H9 (cell line): ENCODE measurements around the gene IFNA5. TPM values are rescaled to one million over a fixed set of nuclear protein-coding genes. Genes with fewer than 3 reads are reported as not detected.

Experiments
- DNase-seq: peaks from one replicate; pipeline ENCODE4 v3.0.0-alpha.2; 2017
- H2AFZ ChIP-seq: one replicate; pipeline ENCODE4 v1.6.1; 2013; ENCODE audit warnings: mild to moderate bottlenecking, low read length, control low read depth, moderate library complexity
- H2AK5ac ChIP-seq: 2 replicates; pipeline ENCODE4 v1.6.1; 2013; ENCODE audit warnings: low read length, control low read depth, mixed read lengths; ENCODE audit not compliant: insufficient read length
- H2BK120ac ChIP-seq: one replicate; pipeline ENCODE4 v1.6.1; 2013; ENCODE audit warnings: low read depth, mild to moderate bottlenecking, low read length, control low read depth, inconsistent platforms; ENCODE audit not compliant: poor library complexity, severe bottlenecking
- H2BK12ac ChIP-seq: 2 replicates; pipeline ENCODE4 v1.6.1; 2013; ENCODE audit warnings: low read length, control low read depth, mixed read lengths, low read depth; ENCODE audit not compliant: insufficient read length
- H2BK15ac ChIP-seq: 2 replicates; pipeline ENCODE4 v1.6.1; 2013; ENCODE audit warnings: low read depth, low read length, control low read depth
- H2BK20ac ChIP-seq: one replicate; pipeline ENCODE4 v1.6.1; 2013; ENCODE audit warnings: low read depth, mild to moderate bottlenecking, low read length, control low read depth, inconsistent platforms; ENCODE audit not compliant: poor library complexity, severe bottlenecking
- H2BK5ac ChIP-seq: 2 replicates; pipeline ENCODE4 v1.6.1; 2013; ENCODE audit warnings: low read length, control low read depth, mixed read lengths; ENCODE audit not compliant: insufficient read length
- H3K14ac ChIP-seq: 2 replicates; pipeline ENCODE4 v1.6.1; 2013; ENCODE audit warnings: low read length, control low read depth; ENCODE audit not compliant: insufficient read depth
- H3K18ac ChIP-seq: 2 replicates; pipeline ENCODE4 v1.6.1; 2013; ENCODE audit warnings: low read depth, mild to moderate bottlenecking, mixed read lengths, low read length, control low read depth; ENCODE audit not compliant: insufficient read length
- H3K23ac ChIP-seq: 2 replicates; pipeline ENCODE4 v1.6.1; 2013; ENCODE audit warnings: low read length, control low read depth, mixed read lengths, low read depth; ENCODE audit not compliant: insufficient read length
- H3K23me2 ChIP-seq: 2 replicates; pipeline ENCODE4 v1.6.1; 2013; ENCODE audit warnings: low read depth, mild to moderate bottlenecking, mixed read lengths, low read length, control low read depth; ENCODE audit not compliant: insufficient read length, poor library complexity, severe bottlenecking
- H3K27ac ChIP-seq: 2 replicates; pipeline ENCODE4 v1.5.1; 2013; ENCODE audit warnings: low read length, control low read depth, mixed read lengths, low read depth; ENCODE audit not compliant: insufficient read length
- H3K27me3 ChIP-seq: 2 replicates; pipeline ENCODE4 v1.6.1; 2013; ENCODE audit warnings: low read length, control low read depth, inconsistent platforms; ENCODE audit not compliant: insufficient read depth
- H3K4ac ChIP-seq: 2 replicates; pipeline ENCODE4 v1.6.1; 2013; ENCODE audit warnings: low read depth, mild to moderate bottlenecking, control low read depth, inconsistent platforms, low read length, moderate library complexity
- H3K4me1 ChIP-seq: 2 replicates; pipeline ENCODE4 v1.6.1; 2013; ENCODE audit warnings: low read length, control low read depth, inconsistent platforms; ENCODE audit not compliant: insufficient read depth
- H3K4me2 ChIP-seq: 2 replicates; pipeline ENCODE4 v1.6.1; 2013; ENCODE audit warnings: low read length, control low read depth, mixed read lengths; ENCODE audit not compliant: insufficient read length, insufficient read depth
- H3K56ac ChIP-seq: 2 replicates; pipeline ENCODE4 v1.6.1; 2013; ENCODE audit warnings: low read depth, mild to moderate bottlenecking, mixed read lengths, low read length, control low read depth; ENCODE audit not compliant: insufficient read length
- H3K79me1 ChIP-seq: 2 replicates; pipeline ENCODE4 v1.6.1; 2013; ENCODE audit warnings: low read depth, mild to moderate bottlenecking, moderate library complexity, low read length, control low read depth, inconsistent platforms; ENCODE audit not compliant: insufficient read depth, poor library complexity, severe bottlenecking
- H3K79me2 ChIP-seq: 2 replicates; pipeline ENCODE4 v1.6.1; 2013; ENCODE audit warnings: low read length, control low read depth, inconsistent platforms; ENCODE audit not compliant: insufficient read depth
- H3K9ac ChIP-seq: 2 replicates; pipeline ENCODE4 v1.6.1; 2013; ENCODE audit warnings: low read length, control low read depth, mixed read lengths; ENCODE audit not compliant: insufficient read length; ENCODE audit errors: extremely low read depth
- H3K9me3 ChIP-seq: one replicate; pipeline ENCODE4 v1.6.1; 2013; ENCODE audit warnings: low read depth, low read length, inconsistent platforms; ENCODE audit not compliant: control insufficient read depth
- H3T11ph ChIP-seq: one replicate; pipeline ENCODE4 v1.6.1; 2013; ENCODE audit warnings: mild to moderate bottlenecking, low read length, control low read depth, inconsistent platforms
- H4K20me1 ChIP-seq: one replicate; pipeline ENCODE4 v1.6.1; 2013; ENCODE audit not compliant: control insufficient read depth, insufficient read length, insufficient read depth
- H4K5ac ChIP-seq: 2 replicates; pipeline ENCODE4 v1.6.1; 2013; ENCODE audit warnings: low read depth, mild to moderate bottlenecking, mixed read lengths, low read length, control low read depth; ENCODE audit not compliant: insufficient read length
- H4K8ac ChIP-seq: replicated peaks from 2 replicates; pipeline ENCODE4 v1.6.1; 2013; ENCODE audit warnings: low read length, control low read depth, mixed read lengths, low read depth; ENCODE audit not compliant: insufficient read length
- H4K91ac ChIP-seq: 2 replicates; pipeline ENCODE4 v1.6.1; 2013; ENCODE audit warnings: low read depth, mild to moderate bottlenecking, moderate library complexity, mixed read lengths, low read length, control low read depth; ENCODE audit not compliant: insufficient read length
- H3K27ac Mint-ChIP-seq, 3 experiments: 2 replicates in 2 of 3; 3 replicates in 1 of 3; pipeline ENCODE4 v1.8.0; 2020 to 2021; ENCODE audit warnings: mixed read lengths in 3 of 3, mild to moderate bottlenecking in 1 of 3, moderate library complexity in 1 of 3
- H3K27me3 Mint-ChIP-seq: 2 replicates; pipeline ENCODE4 v1.8.0; 2021; ENCODE audit warnings: low read depth, mild to moderate bottlenecking, moderate library complexity, mixed read lengths
- H3K36me3 Mint-ChIP-seq, 3 experiments: 2 replicates in 2 of 3; 3 replicates in 1 of 3; pipeline ENCODE4 v1.8.0; 2020 to 2021; ENCODE audit warnings: low read depth in 3 of 3, mixed read lengths in 3 of 3; ENCODE audit not compliant: insufficient read depth in 1 of 3
- H3K4me1 Mint-ChIP-seq, 2 experiments: 2 replicates each; pipeline ENCODE4 v1.8.0; 2020; ENCODE audit warnings: mixed read lengths in 2 of 2
- H3K4me3 Mint-ChIP-seq, 2 experiments: 2 replicates in 1 of 2; 3 replicates in 1 of 2; pipeline ENCODE4 v1.8.0; 2020 to 2021; ENCODE audit warnings: mild to moderate bottlenecking in 2 of 2, mixed read lengths in 2 of 2, moderate library complexity in 1 of 2
- H3K9me3 Mint-ChIP-seq, 2 experiments: 2 replicates in 1 of 2; 3 replicates in 1 of 2; pipeline ENCODE4 v1.8.0; 2020; ENCODE audit warnings: mild to moderate bottlenecking in 2 of 2, mixed read lengths in 2 of 2, moderate library complexity in 1 of 2
- WGBS: extraction: QIAGEN DNeasy Blood & Tissue Kit; methylation state at CpG from one replicate; pipeline ENCODE4 v1.1.7; 2013; ENCODE audit warnings: missing lambda C conversion rate, low lambda C conversion rate, mixed read lengths; ENCODE audit not compliant: insufficient read length; ENCODE audit errors: extremely low coverage; 5-methylcytosine and 5-hydroxymethylcytosine counted together
- total RNA-seq: library from RNA; stranded (reverse); gene quantifications from 2 replicates; pipeline ENCODE4 v1.2.1, GENCODE V29; 2021
- TF ChIP-seq, protein P1 (sequence below): fragments of 200-600 bp; sonication (generic); conservative IDR thresholded peaks from 3 replicates; pipeline ENCODE4 v1.8.0; 2021; ENCODE audit warnings: antibody characterized with exemption, mild to moderate bottlenecking

Gene IFNA5
- total RNA-seq, 1 experiment from 2014 or later: not detected

DNA sequence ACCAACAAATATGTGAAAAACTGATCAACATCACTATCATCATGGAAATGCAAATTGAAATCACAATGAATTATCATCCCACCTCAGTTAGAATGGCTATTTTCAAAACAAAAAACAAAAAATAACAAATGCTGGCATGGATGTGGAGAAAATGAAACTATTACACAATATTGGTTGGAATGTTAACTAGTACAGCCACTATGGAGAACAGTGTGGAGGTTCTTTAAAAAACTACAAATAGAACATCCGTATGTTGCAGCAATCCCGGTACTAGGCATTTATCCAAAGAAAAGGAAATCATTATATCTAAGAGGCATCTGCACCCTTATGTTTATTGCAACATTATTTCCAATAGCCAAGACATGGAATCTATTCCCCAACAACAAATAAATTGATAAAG lies 9.0 kb upstream of the IFNA5 start:
- Histone ChIP-seq H4K8ac (no peak overlapping the region), H4K20me1 (no peaks in the 10 kb centered on the region), H3K27me3 (no peaks in the 10 kb centered on the region), H2AFZ (no peak overlapping the region), H2BK12ac (no peak overlapping the region), H4K91ac (no peak overlapping the region), H3K23ac (no peak overlapping the region), H4K5ac (no peak overlapping the region), H3K4me2 (no peak overlapping the region), H3K4ac (no peak overlapping the region), H3T11ph (no peak overlapping the region), H3K79me2 (no peaks in the 10 kb centered on the region), H2BK120ac (no peak overlapping the region), H3K4me1 (no peaks in the 10 kb centered on the region), H3K27ac (no peak overlapping the region), H3K9ac (no peak overlapping the region), H2BK20ac (no peak overlapping the region), H2BK5ac (no peak overlapping the region), H3K79me1 (no peaks in the 10 kb centered on the region), H3K23me2 (no peaks in the 10 kb centered on the region), H3K56ac (no peak overlapping the region), H2BK15ac (no peak overlapping the region), H3K14ac (no peak overlapping the region), H2AK5ac (no peak overlapping the region), H3K18ac (no peak overlapping the region), H3K9me3 (no peaks in the 10 kb centered on the region)
- WGBS: no CpG with 5 or more reads among the region's 2 CpGs
- H3K4me3 Mint-ChIP-seq: no peak overlapping the region
- H3K27ac Mint-ChIP-seq: no peak overlapping the region
- H3K9me3 Mint-ChIP-seq: peaks cover 7 to 8% of the 10 kb centered on the region in 2 experiments
- H3K27me3 Mint-ChIP-seq: peaks cover 15% of the 10 kb centered on the region
- H3K4me1 Mint-ChIP-seq: peaks cover 3 to 4% of the 10 kb centered on the region in 2 experiments
- no peak for DNase-seq
- TF ChIP-seq, protein P1, sequence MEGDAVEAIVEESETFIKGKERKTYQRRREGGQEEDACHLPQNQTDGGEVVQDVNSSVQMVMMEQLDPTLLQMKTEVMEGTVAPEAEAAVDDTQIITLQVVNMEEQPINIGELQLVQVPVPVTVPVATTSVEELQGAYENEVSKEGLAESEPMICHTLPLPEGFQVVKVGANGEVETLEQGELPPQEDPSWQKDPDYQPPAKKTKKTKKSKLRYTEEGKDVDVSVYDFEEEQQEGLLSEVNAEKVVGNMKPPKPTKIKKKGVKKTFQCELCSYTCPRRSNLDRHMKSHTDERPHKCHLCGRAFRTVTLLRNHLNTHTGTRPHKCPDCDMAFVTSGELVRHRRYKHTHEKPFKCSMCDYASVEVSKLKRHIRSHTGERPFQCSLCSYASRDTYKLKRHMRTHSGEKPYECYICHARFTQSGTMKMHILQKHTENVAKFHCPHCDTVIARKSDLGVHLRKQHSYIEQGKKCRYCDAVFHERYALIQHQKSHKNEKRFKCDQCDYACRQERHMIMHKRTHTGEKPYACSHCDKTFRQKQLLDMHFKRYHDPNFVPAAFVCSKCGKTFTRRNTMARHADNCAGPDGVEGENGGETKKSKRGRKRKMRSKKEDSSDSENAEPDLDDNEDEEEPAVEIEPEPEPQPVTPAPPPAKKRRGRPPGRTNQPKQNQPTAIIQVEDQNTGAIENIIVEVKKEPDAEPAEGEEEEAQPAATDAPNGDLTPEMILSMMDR: no peak
- H3K36me3 Mint-ChIP-seq: peaks cover 0 to 9% (median 4%) of the 10 kb centered on the region in 3 experiments; a peak in 4 of 7 replicates
